SK-N-SH treated with all-trans-retinoic acid at 6 μM for 48 hours (cell line): Measurements from ENCODE around the gene CDC20.

ENCODE experiments used
- CREB5 ChIP-seq: fragments of 250-450 bp; sonication (Bioruptor Pico); IDR thresholded peaks from 2 replicates; pipeline ENCODE4 v1.5.1; 2020; ENCODE audit warnings: low read depth, mild to moderate bottlenecking, moderate library complexity
- GLIS3 ChIP-seq: fragments of 250-450 bp; sonication (Bioruptor Pico); IDR thresholded peaks from 2 replicates; pipeline ENCODE4 v1.5.0; 2020; ENCODE audit warnings: mild to moderate bottlenecking, moderate library complexity
- POU6F1 ChIP-seq: fragments of 250-450 bp; sonication (Bioruptor Pico); IDR thresholded peaks from 2 replicates; pipeline ENCODE4 v1.8.0; 2021; ENCODE audit warnings: low read depth, mild to moderate bottlenecking, moderate library complexity, borderline replicate concordance
- TCF4 ChIP-seq: fragments of 250-450 bp; sonication (Bioruptor Pico); IDR thresholded peaks from 2 replicates; pipeline ENCODE4 v1.8.0; 2021; ENCODE audit warnings: mild to moderate bottlenecking, moderate library complexity, borderline replicate concordance
- ZFP30 ChIP-seq: fragments of 450-650 bp; formaldehyde crosslinking; IDR thresholded peaks from 2 replicates; pipeline ENCODE4 v1.5.0; 2022; ENCODE audit warnings: mild to moderate bottlenecking, moderate library complexity
- ZNF8 ChIP-seq: fragments of 450-650 bp; formaldehyde crosslinking; IDR thresholded peaks from 2 replicates; pipeline ENCODE4 v1.5.0; 2020; ENCODE audit warnings: mild to moderate bottlenecking, moderate library complexity
- TF ChIP-seq, protein P1 (sequence below): fragments of 250-450 bp; sonication (Bioruptor Pico); IDR thresholded peaks from 2 replicates; pipeline ENCODE4 v1.8.0; 2020; ENCODE audit warnings: mild to moderate bottlenecking, moderate library complexity, borderline replicate concordance

GRCh38 chr1:43392702-43393101 is 33.9 kb downstream of the CDC20 start:
- TF ChIP-seq, protein P1, sequence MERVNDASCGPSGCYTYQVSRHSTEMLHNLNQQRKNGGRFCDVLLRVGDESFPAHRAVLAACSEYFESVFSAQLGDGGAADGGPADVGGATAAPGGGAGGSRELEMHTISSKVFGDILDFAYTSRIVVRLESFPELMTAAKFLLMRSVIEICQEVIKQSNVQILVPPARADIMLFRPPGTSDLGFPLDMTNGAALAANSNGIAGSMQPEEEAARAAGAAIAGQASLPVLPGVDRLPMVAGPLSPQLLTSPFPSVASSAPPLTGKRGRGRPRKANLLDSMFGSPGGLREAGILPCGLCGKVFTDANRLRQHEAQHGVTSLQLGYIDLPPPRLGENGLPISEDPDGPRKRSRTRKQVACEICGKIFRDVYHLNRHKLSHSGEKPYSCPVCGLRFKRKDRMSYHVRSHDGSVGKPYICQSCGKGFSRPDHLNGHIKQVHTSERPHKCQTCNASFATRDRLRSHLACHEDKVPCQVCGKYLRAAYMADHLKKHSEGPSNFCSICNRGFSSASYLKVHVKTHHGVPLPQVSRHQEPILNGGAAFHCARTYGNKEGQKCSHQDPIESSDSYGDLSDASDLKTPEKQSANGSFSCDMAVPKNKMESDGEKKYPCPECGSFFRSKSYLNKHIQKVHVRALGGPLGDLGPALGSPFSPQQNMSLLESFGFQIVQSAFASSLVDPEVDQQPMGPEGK (CRISPR knock-in tag) = no peak
- no peak for TF ChIP-seq POU6F1
- TF ChIP-seq ZFP30 (CRISPR knock-in tag) = no peak
- no peak for TF ChIP-seq TCF4 (CRISPR knock-in tag)
- no peak for TF ChIP-seq GLIS3 (CRISPR knock-in tag)
- TF ChIP-seq ZNF8 (CRISPR knock-in tag) = no peak
- no peak for TF ChIP-seq CREB5
